Measurements from ENCODE around the gene LRG1. TPM values are rescaled to one million over a fixed set of nuclear protein-coding genes. Genes with fewer than 3 reads are reported as not detected.

LRG1 gene
- total and polyA plus RNA-seq, 8 donors, result 0.58 to 17.9 (median 0.87) TPM

DNA sequence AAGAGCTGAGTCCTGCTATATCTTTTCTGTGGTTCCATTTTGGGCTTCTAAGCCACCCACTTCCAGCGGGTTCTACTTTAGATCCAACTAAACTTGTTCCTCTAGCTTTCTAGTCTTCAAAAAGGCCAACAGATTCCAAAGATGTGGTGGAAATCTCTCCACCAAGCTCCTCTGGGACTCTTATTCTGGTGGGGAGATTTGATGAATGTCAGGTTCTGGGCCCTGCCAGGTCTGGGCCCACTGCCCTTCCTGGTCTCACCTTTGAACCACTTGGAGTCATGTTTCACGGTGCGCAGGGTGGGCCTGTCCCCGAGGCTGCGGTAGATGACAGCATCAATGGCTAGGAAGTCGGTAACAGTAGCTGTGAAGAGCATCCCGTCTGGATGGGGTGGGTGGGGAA is 14.9 kb upstream of the LRG1 start:
- H3K36me3 ChIP-seq, result peaks cover 0 to 66% of the 10 kb centered on the region in 2 donors
- TF ChIP-seq, protein P1, sequence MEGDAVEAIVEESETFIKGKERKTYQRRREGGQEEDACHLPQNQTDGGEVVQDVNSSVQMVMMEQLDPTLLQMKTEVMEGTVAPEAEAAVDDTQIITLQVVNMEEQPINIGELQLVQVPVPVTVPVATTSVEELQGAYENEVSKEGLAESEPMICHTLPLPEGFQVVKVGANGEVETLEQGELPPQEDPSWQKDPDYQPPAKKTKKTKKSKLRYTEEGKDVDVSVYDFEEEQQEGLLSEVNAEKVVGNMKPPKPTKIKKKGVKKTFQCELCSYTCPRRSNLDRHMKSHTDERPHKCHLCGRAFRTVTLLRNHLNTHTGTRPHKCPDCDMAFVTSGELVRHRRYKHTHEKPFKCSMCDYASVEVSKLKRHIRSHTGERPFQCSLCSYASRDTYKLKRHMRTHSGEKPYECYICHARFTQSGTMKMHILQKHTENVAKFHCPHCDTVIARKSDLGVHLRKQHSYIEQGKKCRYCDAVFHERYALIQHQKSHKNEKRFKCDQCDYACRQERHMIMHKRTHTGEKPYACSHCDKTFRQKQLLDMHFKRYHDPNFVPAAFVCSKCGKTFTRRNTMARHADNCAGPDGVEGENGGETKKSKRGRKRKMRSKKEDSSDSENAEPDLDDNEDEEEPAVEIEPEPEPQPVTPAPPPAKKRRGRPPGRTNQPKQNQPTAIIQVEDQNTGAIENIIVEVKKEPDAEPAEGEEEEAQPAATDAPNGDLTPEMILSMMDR (IDR thresholded peaks at IDR 0.05), result no peak

DNA sequence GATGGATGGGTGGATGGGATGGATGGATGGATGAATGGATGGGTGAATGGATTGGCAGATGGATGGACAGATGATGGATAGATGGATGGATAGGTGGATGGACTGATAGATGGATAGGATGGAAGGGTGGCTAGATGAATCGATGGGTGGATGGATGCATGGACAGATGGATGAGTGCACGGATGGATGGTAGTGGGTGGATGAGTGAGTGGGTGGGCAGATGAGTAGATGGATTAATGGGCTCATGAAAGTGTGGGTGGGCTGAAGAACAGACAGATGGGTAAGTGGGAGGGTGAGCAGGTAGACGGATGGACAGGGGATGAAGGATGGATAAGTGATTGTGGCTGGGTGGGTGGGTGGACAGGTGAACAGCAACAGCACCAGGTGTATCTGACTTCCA is 13.9 kb upstream of the LRG1 start:
- no peak overlapping the region for H3K4me3 ChIP-seq
- no peaks in the 10 kb centered on the region for H3K27me3 ChIP-seq
- H3K9me3 ChIP-seq, result no peaks in the 10 kb centered on the region
- H3K4me1 ChIP-seq, result peaks cover 0 to 19% of the 10 kb centered on the region in 2 donors
- no peak for DNase-seq
- TF ChIP-seq, protein P1 (IDR thresholded peaks at IDR 0.05), result no peak
- intact Hi-C loops (cut with DNase I), result no loop called here
- H3K36me3 ChIP-seq, result peaks cover 0 to 76% of the 10 kb centered on the region in 2 donors
- ATAC-seq, result no peak
- H3K27ac ChIP-seq, result no peak overlapping the region

More for the DNA sequence above, 14.9 kb upstream of the LRG1 start:
- intact Hi-C loops (cut with DNase I), result loop anchor here in 1 of 2 donors (5.0 kb wide), 1 partner anchor 83 kb away; the partner anchor contains the start of gene TNFAIP8L1
- Histone ChIP-seq H3K27me3 (no peaks in the 10 kb centered on the region), H3K9me3 (no peaks in the 10 kb centered on the region), H3K27ac (no peak overlapping the region), H3K4me3 (no peak overlapping the region), H3K4me1 (peaks cover 0 to 25% of the 10 kb centered on the region in 2 donors)
- ATAC-seq (no peak), DNase-seq (no peak)

DNA sequence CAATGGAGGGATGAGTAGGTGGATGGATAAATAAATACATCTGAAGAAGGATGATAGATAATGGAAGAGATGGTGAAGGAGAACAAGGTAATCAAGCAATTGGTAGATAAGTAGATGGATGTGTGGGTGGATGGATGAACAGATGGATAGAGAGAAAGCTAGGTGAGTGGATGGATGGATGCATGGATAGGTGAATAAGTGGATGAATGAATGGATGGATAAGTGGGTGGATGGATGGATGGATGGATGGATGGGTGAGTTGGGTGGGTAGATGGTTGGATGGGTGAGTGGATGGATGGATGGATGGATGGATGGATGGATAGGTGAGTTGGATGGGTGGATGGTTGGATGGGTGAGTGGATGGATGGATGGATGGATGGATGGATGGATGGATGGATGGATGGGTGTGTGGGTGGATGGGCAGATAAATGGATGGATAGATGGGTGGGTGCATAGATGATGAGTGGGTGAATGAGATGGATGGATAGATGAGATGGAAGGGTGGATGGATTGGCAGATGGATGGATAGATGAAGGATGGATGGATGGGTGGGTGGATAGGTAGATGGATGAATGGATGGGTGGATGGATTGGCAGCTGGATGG is 13.4 kb upstream of the LRG1 start:
- ATAC-seq, result no peak
- Histone ChIP-seq H3K9me3 (no peaks in the 10 kb centered on the region), H3K4me1 (peaks cover 0 to 19% of the 10 kb centered on the region in 2 donors), H3K4me3 (no peak overlapping the region), H3K27ac (no peak overlapping the region), H3K27me3 (no peaks in the 10 kb centered on the region), H3K36me3 (peaks cover 0 to 81% of the 10 kb centered on the region in 2 donors)
- TF ChIP-seq, protein P1 (IDR thresholded peaks at IDR 0.05), result no peak
- intact Hi-C loops (cut with DNase I), result no loop called here
- no peak for DNase-seq

GRCh38 chr19:4552525-4552819 is 12.6 kb upstream of the LRG1 start:
- H3K36me3 ChIP-seq, result peaks cover 0 to 89% of the 10 kb centered on the region in 2 donors
- ATAC-seq, result no peak

DNA sequence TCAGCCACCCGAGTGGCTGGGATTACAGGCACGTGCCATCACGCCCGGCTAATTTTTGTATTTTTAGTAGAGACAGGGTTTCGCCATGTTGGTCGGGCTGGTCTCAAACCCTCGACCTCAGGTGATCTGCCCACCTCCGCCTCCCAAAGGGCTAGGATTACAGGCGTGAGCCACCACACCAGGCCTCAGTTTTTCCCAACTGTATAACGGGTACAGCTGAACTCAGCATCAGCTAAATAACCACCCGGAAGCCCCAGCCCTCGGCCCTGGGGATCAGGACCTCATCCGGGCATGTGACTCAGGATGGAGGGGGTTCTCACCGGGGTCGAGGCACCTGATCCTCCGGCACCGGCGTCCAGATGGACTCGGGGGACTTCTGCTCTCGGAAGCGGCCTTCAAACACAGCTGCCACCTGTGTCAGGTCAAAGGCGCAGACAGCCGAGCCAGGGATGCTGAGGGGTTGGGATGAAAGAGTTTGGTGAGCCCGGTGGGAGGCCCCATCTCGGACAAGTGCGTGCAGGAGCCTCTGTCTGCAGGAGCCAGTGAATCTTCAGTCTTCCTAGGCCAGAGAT is 10.7 kb upstream of the LRG1 start:
- no peak for ATAC-seq
- Histone ChIP-seq H3K4me3 (no peak overlapping the region), H3K9me3 (no peaks in the 10 kb centered on the region), H3K27me3 (no peaks in the 10 kb centered on the region), H3K4me1 (peaks cover 0 to 21% of the 10 kb centered on the region in 2 donors), H3K36me3 (peaks cover 0 to 91% of the 10 kb centered on the region in 2 donors), H3K27ac (no peak overlapping the region)
- TF ChIP-seq, protein P1 (IDR thresholded peaks at IDR 0.05), result no peak
- intact Hi-C loops (cut with DNase I), result no loop called here
- DNase-seq, result no peak

More at GRCh38 chr19:4552525-4552819, 12.6 kb upstream of the LRG1 start:
- intact Hi-C loops (cut with DNase I), result no loop called here
- Histone ChIP-seq H3K4me3 (no peak overlapping the region), H3K27ac (no peak overlapping the region), H3K4me1 (peaks cover 0 to 19% of the 10 kb centered on the region in 2 donors), H3K27me3 (no peaks in the 10 kb centered on the region), H3K9me3 (no peaks in the 10 kb centered on the region)
- TF ChIP-seq, protein P1 (IDR thresholded peaks at IDR 0.05), result no peak
- DNase-seq, result no peak

All from left lung (tissue), 10 donors.